AG08395 (cell line): ENCODE measurements around the gene LRRTM1.

Source experiments
- DNase-seq: peaks from one replicate; pipeline ENCODE4 v3.0.0; 2012; ENCODE audit warnings: mixed read lengths, low spot score

The LRRTM1 gene

DNA sequence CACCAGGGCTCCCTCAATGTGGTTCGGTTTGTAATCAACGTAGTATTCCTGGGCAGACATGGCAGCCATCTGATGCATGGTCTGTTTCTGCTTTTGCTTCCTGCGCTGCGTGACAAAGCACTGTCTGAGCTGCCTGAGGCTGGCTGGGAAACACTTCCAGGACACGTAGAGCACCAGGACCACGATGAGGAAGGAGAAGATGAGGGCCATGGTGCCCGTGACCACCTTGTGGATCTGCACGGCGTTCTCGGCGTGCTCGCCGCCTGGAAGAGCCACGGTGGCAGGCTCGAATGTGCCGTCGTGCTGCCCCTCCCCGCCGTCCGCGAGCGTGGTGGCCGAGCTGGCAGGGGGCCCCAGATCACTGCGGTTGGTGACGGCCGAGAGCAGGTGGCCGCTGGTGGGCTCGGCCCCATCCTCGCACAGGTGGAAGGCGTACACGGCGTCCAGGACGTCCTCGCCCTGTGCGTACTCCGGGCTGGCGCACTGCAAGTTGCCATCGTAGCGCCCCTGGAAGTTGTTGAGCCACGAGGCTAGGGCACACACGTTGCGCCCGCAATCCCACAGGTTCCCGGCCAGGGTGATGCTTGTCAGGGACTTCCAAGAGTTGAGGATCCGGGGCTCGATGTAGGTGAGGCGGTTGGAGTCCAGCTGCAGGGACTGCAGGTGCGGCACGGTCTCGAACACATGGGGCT, 2.1 kb downstream of the LRRTM1 start:
- DNase-seq = no peak

- DNase-seq = no peak
Observed at GRCh38 chr2:80302001-80302313, 2.6 kb downstream of the LRRTM1 start.

- DNase-seq = no peak
Observed at GRCh38 chr2:80300954-80301353, 3.6 kb downstream of the LRRTM1 start.

- no peak for DNase-seq
Observed at GRCh38 chr2:80300346-80300745, 4.2 kb downstream of the LRRTM1 start.

GRCh38 chr2:80299661-80300060, 4.9 kb downstream of the LRRTM1 start:
- DNase-seq = no peak

DNA sequence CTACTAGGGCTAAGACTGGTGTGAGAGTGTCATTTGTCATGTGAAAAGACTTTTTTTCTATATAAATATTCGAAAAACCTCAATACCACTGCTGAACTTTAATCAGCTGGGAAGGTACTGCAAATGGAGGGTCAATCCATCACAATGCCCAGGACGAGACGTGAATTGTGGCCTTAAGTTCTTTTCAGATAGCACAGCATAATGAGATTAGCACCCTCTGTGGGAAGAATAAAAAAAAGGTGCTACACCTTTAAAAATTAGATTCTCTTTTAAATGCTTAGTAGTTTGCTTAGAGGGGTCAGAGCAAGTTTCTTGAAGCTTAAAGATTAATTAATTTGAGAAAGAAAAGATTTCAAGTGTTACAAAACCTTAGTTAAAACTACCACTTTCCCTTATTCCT, 5.6 kb downstream of the LRRTM1 start:
- no peak for DNase-seq

GRCh38 chr2:80293039-80293438, 11.5 kb downstream of the LRRTM1 start:
- no peak for DNase-seq

DNA sequence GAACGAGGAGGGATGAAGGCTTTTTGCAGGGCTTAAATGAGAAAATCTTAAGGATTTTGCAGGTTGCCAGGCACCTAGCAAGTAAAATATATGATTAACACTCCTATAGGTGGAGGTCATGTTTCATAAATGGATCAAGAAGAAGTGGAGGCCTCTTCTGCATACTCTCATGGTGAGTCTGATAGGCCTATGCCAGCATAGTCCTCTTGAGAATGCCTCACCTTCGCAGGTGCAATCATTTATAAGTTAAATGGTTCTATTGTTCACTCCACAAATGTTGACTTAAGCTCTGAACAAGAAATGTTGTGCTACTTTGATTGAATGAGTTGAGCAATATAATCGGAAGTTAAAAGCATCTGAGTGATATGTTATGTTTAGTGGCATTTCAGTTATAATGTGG, 12.1 kb downstream of the LRRTM1 start:
- no peak for DNase-seq

DNA sequence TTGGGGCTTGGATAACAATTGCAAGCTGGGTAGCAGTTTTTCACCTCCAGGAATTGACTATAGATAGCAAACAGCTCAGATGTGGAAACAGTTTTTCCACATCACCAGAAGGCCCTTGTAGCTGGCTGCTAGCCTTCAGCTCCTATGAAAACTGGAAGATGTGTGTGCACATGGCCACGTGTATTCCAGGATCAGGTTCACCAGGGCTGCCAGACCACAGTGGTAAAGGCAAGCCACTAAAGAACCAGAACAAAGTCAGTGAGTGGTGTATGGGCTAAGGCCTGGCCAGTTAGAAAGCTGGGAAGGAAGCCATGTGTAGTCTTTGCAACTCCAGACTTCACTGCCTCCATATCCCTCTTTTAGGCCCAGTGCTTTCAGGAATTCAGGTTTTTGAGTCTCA, 12.9 kb downstream of the LRRTM1 start:
- no peak for DNase-seq

DNA sequence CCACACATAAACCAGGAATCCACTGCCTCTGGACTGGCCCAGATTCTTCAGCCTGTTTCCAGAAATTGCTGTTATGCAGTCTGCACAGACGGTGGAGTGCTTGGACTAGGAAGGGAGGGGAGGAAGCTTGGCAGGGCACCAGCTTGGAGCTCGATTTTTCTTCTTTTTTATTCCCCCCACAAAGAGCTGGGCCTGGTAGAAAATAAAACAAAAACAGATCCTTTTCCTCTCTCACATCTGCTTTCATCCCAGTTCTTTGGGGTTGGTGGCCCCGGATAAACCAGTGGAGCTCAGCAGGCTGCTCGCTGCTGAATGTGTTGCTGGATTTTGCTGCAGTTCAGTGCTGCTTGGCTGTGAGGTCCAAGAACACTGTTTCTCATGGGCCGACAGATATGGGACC, 16.0 kb downstream of the LRRTM1 start:
- peak; percentile 4 for DNase-seq

DNA sequence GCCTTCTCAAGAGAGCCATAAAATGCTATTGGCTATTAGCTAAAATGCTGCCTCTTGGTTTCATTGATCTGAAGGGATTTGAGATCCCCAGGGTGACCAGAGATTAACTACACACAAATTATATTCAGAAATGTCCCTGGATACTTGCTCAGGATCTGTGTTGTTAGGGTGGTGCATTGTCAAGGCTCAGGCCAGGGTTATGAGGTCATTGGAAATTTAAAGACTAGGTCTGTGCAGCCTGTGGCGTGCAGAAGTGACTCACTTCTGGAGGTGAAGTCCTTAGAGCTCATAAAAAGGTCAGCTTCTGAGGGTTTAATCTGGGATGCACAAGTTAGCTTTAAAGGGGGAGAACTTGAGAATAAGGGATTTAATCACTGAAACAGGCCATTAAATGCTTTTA, 23.5 kb downstream of the LRRTM1 start:
- DNase-seq = no peak

GRCh38 chr2:80280598-80280997, 24.0 kb downstream of the LRRTM1 start:
- DNase-seq = no peak

DNA sequence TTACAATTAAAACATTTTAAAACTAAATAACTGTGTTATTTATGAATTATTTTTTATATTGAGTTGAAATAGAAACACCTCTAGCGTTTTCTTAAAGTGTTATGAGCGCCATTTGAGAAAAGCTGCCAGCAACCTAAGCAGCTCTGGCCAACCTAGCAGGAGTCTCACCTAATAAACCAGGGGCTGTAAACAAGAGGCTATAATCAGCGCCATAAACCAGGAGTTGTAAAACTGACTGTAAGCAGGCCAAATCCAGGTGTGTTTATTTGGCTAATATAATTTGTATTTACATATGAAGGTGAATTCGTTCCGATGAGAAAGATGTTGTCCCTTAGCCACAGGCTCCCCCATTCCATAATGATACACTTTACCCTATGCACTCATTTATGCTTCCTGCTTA, 34.7 kb downstream of the LRRTM1 start:
- DNase-seq = no peak

DNA sequence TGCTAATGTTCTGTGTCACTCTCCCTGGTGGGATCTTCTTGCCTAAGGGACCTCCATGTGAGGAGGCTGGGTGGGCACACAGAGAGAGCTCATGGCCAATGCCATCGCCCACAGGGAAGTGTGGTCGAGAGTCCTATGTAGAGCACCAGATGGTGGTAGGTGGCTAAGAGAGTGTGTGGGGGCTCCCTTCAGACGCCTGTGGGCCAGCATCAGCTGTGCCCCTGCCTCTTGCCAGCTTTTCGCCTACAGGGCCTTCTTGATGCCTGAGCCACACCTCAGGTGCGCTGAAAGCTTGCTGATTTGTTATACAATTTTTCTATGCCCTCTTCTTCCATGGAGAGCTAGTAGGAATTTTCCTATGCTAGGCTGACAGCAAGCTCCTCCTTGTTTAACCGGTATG, 38.3 kb downstream of the LRRTM1 start:
- no peak for DNase-seq

DNA sequence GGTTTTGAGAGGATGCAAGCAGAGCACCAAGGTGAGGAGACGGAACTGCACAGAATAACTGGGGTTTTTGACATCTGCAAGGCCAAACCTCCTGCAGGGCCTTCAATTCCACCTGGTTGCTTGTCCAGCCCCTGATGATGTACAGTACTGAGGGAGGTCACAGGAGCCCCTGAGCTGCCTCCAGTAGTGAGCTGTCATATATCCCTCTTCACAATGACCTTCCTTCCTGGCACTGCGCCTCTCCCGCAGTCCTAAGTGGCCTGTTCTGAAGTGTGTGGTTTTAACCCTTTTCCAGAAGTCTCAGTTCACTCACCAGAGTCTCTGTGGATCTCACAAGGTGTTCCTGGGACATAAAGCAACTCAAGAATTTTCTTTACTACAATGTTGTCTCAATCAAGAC, 45.3 kb downstream of the LRRTM1 start:
- DNase-seq = no peak

- no peak for DNase-seq
Observed at GRCh38 chr2:80258793-80259192, 45.8 kb downstream of the LRRTM1 start.

DNA sequence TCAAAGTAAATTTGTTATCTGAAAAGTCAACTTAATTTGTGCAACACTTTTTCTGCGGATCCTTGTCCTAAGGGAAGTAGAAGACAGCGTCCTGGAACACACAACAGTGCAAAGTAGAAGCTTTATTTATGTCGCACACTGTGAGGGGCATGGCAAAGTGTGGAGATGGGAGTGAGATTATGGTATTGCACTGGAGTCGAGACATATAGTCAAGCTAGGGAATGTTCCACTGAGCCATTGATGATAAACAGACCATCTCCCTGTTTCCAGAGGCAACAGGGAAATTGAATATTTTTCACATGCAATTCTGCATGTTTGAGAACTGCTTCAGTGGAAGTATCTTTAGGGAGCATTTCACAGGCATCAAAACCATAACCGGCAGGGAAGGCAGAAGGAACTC, 46.2 kb downstream of the LRRTM1 start:
- DNase-seq = no peak

- no peak for DNase-seq
Observed at GRCh38 chr2:80257450-80257849, 47.1 kb downstream of the LRRTM1 start.

GRCh38 chr2:80256782-80257167, 47.8 kb downstream of the LRRTM1 start:
- no peak for DNase-seq

- DNase-seq = peak; percentile 62
Observed at GRCh38 chr2:80255918-80256781, 48.4 kb downstream of the LRRTM1 start.

GRCh38 chr2:80252294-80252986, 52.1 kb downstream of the LRRTM1 start:
- DNase-seq = no peak
